Measurements from ENCODE around the gene HPN. TPM values are rescaled to one million over a fixed set of nuclear protein-coding genes. Genes with fewer than 3 reads are reported as not detected.

The HPN gene
- total RNA-seq, 1 donor from 2014 or later = not detected

GRCh38 chr19:35063940-35064818 lies 22.7 kb downstream of the HPN start:
- H3K27ac Mint-ChIP-seq (ENCODE audit: unreplicated experiment) = no peak overlapping the region
- peaks cover 12% of the 10 kb centered on the region for H3K27me3 Mint-ChIP-seq (ENCODE audit: unreplicated experiment)
- no peak for DNase-seq (ENCODE audit: extremely low spot score, unreplicated experiment)
- no peaks in the 10 kb centered on the region for H3K36me3 Mint-ChIP-seq (ENCODE audit: unreplicated experiment)
- H3K4me3 Mint-ChIP-seq (ENCODE audit: unreplicated experiment) = no peak overlapping the region
- TF ChIP-seq CTCF (IDR thresholded peaks at IDR 0.05) = no peak
- H3K9me3 Mint-ChIP-seq (ENCODE audit: unreplicated experiment) = no peaks in the 10 kb centered on the region
- peaks cover 12% of the 10 kb centered on the region for H3K4me1 Mint-ChIP-seq (ENCODE audit: unreplicated experiment)

GRCh38 chr19:35065574-35065973 lies 24.1 kb downstream of the HPN start:
- Mint-ChIP-seq H3K4me1 (ENCODE audit: unreplicated experiment) (peaks cover 14% of the 10 kb centered on the region), H3K4me3 (ENCODE audit: unreplicated experiment) (no peak overlapping the region), H3K27ac (ENCODE audit: unreplicated experiment) (no peak overlapping the region), H3K27me3 (ENCODE audit: unreplicated experiment) (peaks cover 11% of the 10 kb centered on the region), H3K36me3 (ENCODE audit: unreplicated experiment) (no peaks in the 10 kb centered on the region), H3K9me3 (ENCODE audit: unreplicated experiment) (peaks cover 4% of the 10 kb centered on the region)
- TF ChIP-seq CTCF (IDR thresholded peaks at IDR 0.05) = no peak
- DNase-seq (ENCODE audit: extremely low spot score, unreplicated experiment) = no peak

GRCh38 chr19:35066121-35066520 lies 24.6 kb downstream of the HPN start:
- no peak for DNase-seq (ENCODE audit: extremely low spot score, unreplicated experiment)
- Mint-ChIP-seq H3K9me3 (ENCODE audit: unreplicated experiment) (peaks cover 5% of the 10 kb centered on the region), H3K27me3 (ENCODE audit: unreplicated experiment) (peaks cover 11% of the 10 kb centered on the region), H3K4me3 (ENCODE audit: unreplicated experiment) (no peak overlapping the region), H3K27ac (ENCODE audit: unreplicated experiment) (no peak overlapping the region), H3K36me3 (ENCODE audit: unreplicated experiment) (no peaks in the 10 kb centered on the region), H3K4me1 (ENCODE audit: unreplicated experiment) (peaks cover 14% of the 10 kb centered on the region)
- no peak for TF ChIP-seq CTCF (IDR thresholded peaks at IDR 0.05)

- DNase-seq (ENCODE audit: extremely low spot score, unreplicated experiment) = peak; percentile 95
- H3K4me1 Mint-ChIP-seq (ENCODE audit: unreplicated experiment) = peaks cover 14% of the 10 kb centered on the region
- no peak overlapping the region for H3K4me3 Mint-ChIP-seq (ENCODE audit: unreplicated experiment)
- H3K27ac Mint-ChIP-seq (ENCODE audit: unreplicated experiment) = no peak overlapping the region
- H3K36me3 Mint-ChIP-seq (ENCODE audit: unreplicated experiment) = no peaks in the 10 kb centered on the region
- TF ChIP-seq CTCF (IDR thresholded peaks at IDR 0.05) = peak; percentile 92
- H3K9me3 Mint-ChIP-seq (ENCODE audit: unreplicated experiment) = peaks cover 5% of the 10 kb centered on the region
- H3K27me3 Mint-ChIP-seq (ENCODE audit: unreplicated experiment) = peaks cover 11% of the 10 kb centered on the region
Observed at GRCh38 chr19:35066691-35067563, 25.4 kb downstream of the HPN start.

All from osteocyte (in vitro differentiated cells).